Measurements from ENCODE around the gene SLC49A4. TPM values are rescaled to one million over a fixed set of nuclear protein-coding genes. Genes with fewer than 3 reads are reported as not detected.

SLC49A4 gene
- total and polyA plus RNA-seq, 2 donors (not counting 1 experiment from before 2014, with no cell fraction given), result 2.5 to 20.0 TPM

- Histone ChIP-seq H3K27me3 (replicated peaks in 1 of 4; ENCODE audit: control extremely low read depth in 1 of 4, control insufficient read depth in 3 of 4, insufficient read depth in 4 of 4, low read length in 3 of 4) (peaks cover 0 to 29% (median 8%) of the 10 kb centered on the region in 4 experiments), H3K27ac (ENCODE audit: low read length in 2 of 2) (no peak overlapping the region), H3K9me3 (ENCODE audit: control extremely low read depth in 1 of 3, control insufficient read depth in 2 of 3, insufficient read depth in 1 of 3, low read length in 2 of 3) (peaks cover 0 to 6% (median 0%) of the 10 kb centered on the region in 3 donors), H4K20me1 (ENCODE audit: control insufficient read depth, insufficient read depth, low read length, poor library complexity, severe bottlenecking) (no peaks in the 10 kb centered on the region), H3K79me2 (ENCODE audit: control insufficient read depth, insufficient read depth, low read length) (no peaks in the 10 kb centered on the region), H3K4me2 (replicated peaks; ENCODE audit: low read depth, low read length, poor library complexity, severe bottlenecking) (no peak overlapping the region), H2AFZ (ENCODE audit: insufficient read depth, low read depth, low read length, poor library complexity, severe bottlenecking) (no peak overlapping the region), H3K4me1 (ENCODE audit: control insufficient read depth in 2 of 2, insufficient read depth in 2 of 2, low read length in 2 of 2) (peaks cover 12 to 13% of the 10 kb centered on the region in 2 donors), H3K4me3 (ENCODE audit: control extremely low read depth in 1 of 5, extremely low read depth in 1 of 5, insufficient read depth in 1 of 5, low read depth in 2 of 5, low read length in 4 of 5) (no peak overlapping the region), H3K36me3 (replicated peaks in 1 of 2; ENCODE audit: control extremely low read depth in 1 of 2, control insufficient read depth in 1 of 2, extremely low read depth in 1 of 2, insufficient read depth in 2 of 2, low read length in 1 of 2) (no peaks in the 10 kb centered on the region), H3K9ac (ENCODE audit: low read length) (no peak overlapping the region)
- POLR2A ChIA-PET, result no interaction called here
- Mint-ChIP-seq H3K27ac (no peak overlapping the region), H3K9me3 (ENCODE audit: insufficient read depth) (no peaks in the 10 kb centered on the region), H3K4me1 (peaks cover 7% of the 10 kb centered on the region), H3K27me3 (peaks cover 14% of the 10 kb centered on the region), H3K4me3 (no peak overlapping the region)
- TF ChIP-seq EZH2 (IDR thresholded peaks at IDR 0.05; ENCODE audit: borderline replicate concordance, insufficient read depth, low read depth, low read length, poor library complexity, severe bottlenecking) (no peak), CTCF (IDR thresholded peaks at IDR 0.05) (no peak)
- 83% methylated on average over 5 of the region's 6 CpGs for WGBS (ENCODE audit: insufficient coverage)
- ATAC-seq (ENCODE audit: low read depth) (no peak), DNase-seq (no peak)
- intact Hi-C loops (cut with micrococcal nuclease), result no loop called here
- CTCF ChIA-PET, result no interaction called here
Measured at GRCh38 chr3:122923611-122924010, 128.7 kb downstream of the SLC49A4 start.

GRCh38 chr3:122924056-122924455, 129.2 kb downstream of the SLC49A4 start:
- Histone ChIP-seq H3K9me3 (ENCODE audit: control extremely low read depth in 1 of 3, control insufficient read depth in 2 of 3, insufficient read depth in 1 of 3, low read length in 2 of 3) (peaks cover 0 to 6% (median 0%) of the 10 kb centered on the region in 3 donors), H3K36me3 (replicated peaks in 1 of 2; ENCODE audit: control extremely low read depth in 1 of 2, control insufficient read depth in 1 of 2, extremely low read depth in 1 of 2, insufficient read depth in 2 of 2, low read length in 1 of 2) (no peaks in the 10 kb centered on the region), H3K4me3 (ENCODE audit: control extremely low read depth in 1 of 5, extremely low read depth in 1 of 5, insufficient read depth in 1 of 5, low read depth in 2 of 5, low read length in 4 of 5) (no peak overlapping the region), H3K4me1 (ENCODE audit: control insufficient read depth in 2 of 2, insufficient read depth in 2 of 2, low read length in 2 of 2) (peaks cover 12 to 13% of the 10 kb centered on the region in 2 donors), H2AFZ (ENCODE audit: insufficient read depth, low read depth, low read length, poor library complexity, severe bottlenecking) (no peak overlapping the region), H3K27ac (ENCODE audit: low read length in 2 of 2) (no peak overlapping the region), H3K4me2 (replicated peaks; ENCODE audit: low read depth, low read length, poor library complexity, severe bottlenecking) (no peak overlapping the region), H3K27me3 (replicated peaks in 1 of 4; ENCODE audit: control extremely low read depth in 1 of 4, control insufficient read depth in 3 of 4, insufficient read depth in 4 of 4, low read length in 3 of 4) (peaks cover 0 to 29% (median 8%) of the 10 kb centered on the region in 4 experiments), H3K9ac (ENCODE audit: low read length) (no peak overlapping the region), H3K79me2 (ENCODE audit: control insufficient read depth, insufficient read depth, low read length) (no peaks in the 10 kb centered on the region), H4K20me1 (ENCODE audit: control insufficient read depth, insufficient read depth, low read length, poor library complexity, severe bottlenecking) (no peaks in the 10 kb centered on the region)
- WGBS (ENCODE audit: insufficient coverage), result 77% methylated on average over 2 of the region's 2 CpGs
- peaks cover 14% of the 10 kb centered on the region for H3K27me3 Mint-ChIP-seq
- H3K4me1 Mint-ChIP-seq, result peaks cover 7% of the 10 kb centered on the region
- TF ChIP-seq CTCF (IDR thresholded peaks at IDR 0.05) (no peak), EZH2 (IDR thresholded peaks at IDR 0.05; ENCODE audit: borderline replicate concordance, insufficient read depth, low read depth, low read length, poor library complexity, severe bottlenecking) (no peak)
- DNase-seq (no peak), ATAC-seq (ENCODE audit: low read depth) (no peak)
- H3K9me3 Mint-ChIP-seq (ENCODE audit: insufficient read depth), result no peaks in the 10 kb centered on the region
- intact Hi-C loops (cut with micrococcal nuclease), result no loop called here
- no peak overlapping the region for H3K27ac Mint-ChIP-seq
- H3K4me3 Mint-ChIP-seq, result no peak overlapping the region
- POLR2A ChIA-PET, result no interaction called here
- CTCF ChIA-PET, result no interaction called here

Data from B cell (primary cell).